HPDE6-E6E7 (cell line): ENCODE data around the gene NCOA3.

Experiments used
- DNase-seq: peaks from one replicate; pipeline ENCODE4 v3.0.0; 2011; ENCODE audit warnings: missing footprints; ENCODE audit errors: extremely low spot score

NCOA3 gene

DNA sequence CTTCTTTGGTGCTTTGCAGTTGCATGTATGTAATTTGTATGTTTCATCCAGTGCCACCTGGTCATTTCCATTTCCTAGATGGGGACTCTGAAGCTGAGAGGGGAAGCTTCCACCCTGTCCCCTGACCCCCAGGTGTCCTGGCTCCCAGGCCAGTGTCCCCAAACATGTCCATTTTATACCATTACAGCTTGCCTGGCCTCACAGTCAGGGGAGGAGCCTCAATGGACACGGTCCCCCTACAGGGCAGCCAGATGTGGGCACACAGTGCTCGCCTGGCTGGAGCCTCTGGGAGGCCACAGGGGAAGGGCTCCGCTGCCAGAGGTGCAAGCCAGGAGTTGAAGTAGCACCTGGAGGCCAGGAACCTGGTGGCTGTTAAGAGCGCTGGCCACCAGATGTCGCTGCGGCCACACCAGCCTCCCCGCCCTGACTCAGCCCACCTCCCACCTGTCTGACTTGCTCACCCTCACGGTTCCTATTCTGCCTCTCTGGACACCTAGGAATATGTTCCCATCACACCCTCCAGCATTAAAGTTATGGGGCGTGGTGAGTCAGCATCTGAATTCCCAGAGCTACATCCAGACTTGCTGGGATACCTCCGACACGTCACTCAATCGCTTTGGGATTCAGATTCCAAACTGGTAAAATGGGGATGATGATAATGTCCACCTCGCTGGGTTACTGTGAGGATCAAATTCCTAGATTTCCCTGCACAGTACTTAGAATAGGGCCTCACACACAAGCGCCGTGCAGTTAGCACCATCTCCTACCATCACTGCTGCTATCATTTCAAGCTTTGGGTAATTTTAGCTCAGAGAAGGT lies 176.2 kb downstream of the NCOA3 start:
- peak; percentile 87 for DNase-seq

DNA sequence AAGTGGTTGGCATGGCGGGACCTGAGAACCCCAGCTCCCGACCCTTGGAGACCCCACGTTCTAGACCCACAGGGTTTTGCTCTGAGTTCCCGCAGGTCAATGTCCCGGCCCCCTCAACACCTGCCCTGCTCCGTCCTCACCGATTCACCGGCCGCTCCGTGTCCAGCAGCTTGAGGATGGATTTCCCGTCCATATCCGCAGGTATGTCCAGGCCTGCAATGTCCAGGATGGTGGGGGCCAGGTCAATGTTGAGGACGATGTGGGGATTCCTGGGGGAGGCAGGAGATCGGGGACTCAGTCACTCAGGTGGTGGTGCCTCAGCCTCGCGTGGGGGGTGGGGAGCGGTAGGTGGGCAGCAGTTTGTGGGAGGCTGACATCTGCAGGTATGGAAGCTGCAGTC lies 176.8 kb downstream of the NCOA3 start:
- no peak for DNase-seq

DNA sequence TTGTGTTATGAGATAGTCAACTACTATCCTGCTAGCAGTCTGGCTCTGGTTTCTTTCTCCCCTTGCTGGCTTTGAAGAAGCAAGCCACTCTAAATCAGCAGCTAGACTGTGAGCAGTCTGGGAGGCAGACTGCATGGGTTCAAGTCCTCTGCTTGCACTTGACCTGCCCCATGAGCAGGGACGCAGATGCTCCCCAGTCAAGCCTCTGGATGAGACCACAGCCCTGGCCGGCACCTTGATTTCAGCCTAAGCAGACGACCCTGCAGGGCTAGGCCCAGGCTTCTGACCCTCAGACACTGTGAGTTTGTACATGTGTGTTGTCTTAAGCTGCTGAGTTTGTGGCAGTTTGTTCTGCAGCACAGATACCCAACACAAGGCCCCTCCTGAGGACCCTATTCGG lies 177.8 kb downstream of the NCOA3 start:
- no peak for DNase-seq

DNA sequence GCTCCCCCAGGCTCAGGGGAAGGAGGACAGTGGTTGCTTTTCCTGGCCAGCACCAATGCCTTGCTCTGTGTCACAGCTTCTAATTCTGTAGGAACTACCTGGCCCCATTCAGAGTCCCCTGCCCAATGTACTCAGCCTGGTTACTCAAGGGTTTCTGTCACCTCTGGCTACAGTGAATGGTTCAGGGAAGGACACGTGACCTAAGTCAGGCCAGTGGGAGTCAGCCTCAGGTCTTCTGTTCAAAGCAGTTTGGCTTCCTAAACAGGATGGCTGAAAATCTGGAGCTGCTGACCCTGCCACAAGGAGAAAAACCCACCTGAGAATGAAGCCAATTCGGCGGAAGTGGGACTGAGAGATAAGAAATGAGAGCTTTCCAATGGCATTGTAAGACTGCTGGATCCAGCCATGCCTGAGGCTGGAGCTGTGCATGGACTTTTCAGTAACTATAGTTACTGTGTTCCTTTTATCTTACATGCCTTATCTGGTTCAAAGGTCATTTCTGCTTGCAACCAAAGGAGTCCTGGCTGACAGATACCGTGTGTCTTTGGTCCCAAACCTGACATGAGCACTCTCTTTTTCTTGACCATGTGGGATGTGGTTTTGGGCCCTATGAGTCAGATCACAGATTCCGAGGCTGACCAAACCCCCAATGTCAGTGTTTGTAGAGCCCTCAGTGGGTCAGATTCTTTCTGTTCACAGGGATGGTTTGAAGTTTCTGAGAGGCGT lies 179.3 kb downstream of the NCOA3 start:
- DNase-seq: no peak

DNA sequence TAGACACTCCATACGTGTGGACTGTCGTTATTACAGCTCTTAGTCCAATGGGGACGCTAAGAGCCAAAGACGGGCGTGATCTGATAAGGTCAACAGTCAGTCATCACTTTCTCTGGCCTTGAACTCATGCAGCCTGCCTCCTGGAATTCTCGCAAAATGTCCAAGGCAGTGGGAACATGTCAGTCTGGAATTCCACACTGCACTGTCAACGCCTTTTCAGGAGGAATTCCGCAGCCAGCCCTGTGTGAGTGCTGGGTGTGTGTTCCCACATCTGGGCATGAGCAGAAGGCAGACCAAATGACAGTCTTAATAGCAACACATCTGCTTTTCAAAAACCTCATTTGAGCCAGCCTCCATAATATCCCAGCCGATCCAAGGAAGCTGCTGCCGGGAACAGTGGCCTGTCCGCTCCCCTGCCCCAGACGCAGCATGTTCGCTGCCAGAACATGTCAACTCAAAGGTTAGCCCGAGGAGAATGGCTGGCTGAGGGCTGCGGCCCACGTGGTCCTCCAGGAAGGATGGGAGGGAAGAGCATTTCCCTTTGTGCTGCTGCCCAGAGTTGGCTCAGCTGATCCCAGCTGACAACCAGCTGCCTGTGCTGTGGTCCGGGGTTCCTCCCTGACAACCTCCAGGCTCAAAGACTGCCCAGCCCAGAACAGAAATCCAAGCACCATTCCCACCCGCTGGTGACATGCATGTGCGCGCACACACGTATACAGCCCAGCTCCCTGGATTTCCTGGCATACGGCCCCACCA lies 180.5 kb downstream of the NCOA3 start:
- no peak for DNase-seq

DNA sequence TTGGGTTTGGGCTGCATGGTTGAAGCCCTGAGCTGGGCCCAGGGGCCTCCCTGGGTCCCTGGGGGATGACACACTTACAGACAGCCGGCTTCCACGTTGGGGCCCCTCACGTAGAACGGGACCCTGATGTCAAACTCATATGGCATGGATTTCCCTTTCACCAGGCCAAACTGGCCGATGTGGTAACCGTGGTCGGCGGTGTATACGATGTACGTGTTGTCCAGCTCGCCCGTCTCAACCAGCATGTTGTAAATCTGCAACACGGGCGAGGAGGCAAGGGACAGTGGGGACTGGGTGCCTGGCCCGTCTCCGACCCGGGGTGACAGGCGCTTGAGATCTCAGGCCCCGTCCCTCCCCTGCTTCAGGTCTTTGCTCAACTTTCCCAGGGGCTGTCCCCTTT lies 181.2 kb downstream of the NCOA3 start:
- no peak for DNase-seq

DNA sequence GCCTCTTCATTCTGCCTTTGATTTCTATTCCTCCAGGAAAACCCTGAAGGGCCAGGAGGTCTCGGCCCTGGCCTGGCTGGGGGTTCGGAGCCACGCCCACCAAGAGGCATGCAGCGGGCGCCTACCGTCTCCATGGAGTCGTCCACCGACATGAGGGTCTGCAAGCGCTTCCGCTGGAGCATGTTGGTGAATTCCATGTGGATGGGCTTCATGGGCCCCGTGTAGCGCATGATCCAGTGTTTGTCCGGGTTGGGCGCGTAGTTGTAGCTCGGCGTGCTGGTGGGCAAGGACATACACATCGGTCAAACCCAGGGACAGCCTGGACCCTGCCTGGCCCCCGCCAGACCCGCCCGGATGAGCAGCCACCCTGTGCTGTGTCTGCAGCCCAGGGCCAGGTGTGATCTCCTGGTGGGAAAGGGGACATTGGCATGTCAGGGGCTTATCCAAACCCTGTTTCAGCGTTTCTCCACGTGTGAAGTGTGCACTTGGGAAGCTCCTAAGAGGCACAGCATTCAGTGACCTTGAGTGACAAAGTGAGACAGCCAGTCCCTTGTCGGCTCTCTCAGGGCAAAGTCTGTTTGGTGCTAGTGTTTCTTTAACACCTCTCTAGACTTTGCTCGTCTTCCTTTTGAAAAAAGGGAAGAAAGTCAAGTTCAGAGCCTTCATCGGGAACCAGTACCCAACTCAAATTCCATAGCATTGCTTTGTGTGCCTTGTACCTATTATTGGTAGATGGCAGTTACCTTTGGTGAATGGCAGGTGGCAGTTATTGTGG lies 182.8 kb downstream of the NCOA3 start:
- DNase-seq: no peak

DNA sequence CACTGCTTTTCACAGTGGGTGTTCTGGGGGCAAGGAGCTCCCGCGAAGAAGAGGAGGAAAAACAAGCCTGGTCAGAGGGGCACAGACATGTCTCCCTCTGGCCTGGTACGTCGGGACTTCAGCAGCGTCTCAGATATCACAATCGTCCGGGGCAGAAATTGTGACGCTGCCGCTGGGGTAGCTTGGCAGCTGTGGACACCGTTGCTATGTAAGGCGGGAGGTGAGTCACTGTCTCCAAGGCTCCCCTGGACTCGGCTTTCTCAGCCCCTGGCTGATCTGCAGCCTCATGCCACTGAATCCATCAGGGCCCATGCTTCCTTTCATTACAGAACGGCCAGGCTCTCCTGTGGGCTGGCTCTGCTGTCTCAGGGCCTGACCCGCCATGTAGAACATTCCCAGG lies 184.9 kb downstream of the NCOA3 start:
- DNase-seq: no peak

DNA sequence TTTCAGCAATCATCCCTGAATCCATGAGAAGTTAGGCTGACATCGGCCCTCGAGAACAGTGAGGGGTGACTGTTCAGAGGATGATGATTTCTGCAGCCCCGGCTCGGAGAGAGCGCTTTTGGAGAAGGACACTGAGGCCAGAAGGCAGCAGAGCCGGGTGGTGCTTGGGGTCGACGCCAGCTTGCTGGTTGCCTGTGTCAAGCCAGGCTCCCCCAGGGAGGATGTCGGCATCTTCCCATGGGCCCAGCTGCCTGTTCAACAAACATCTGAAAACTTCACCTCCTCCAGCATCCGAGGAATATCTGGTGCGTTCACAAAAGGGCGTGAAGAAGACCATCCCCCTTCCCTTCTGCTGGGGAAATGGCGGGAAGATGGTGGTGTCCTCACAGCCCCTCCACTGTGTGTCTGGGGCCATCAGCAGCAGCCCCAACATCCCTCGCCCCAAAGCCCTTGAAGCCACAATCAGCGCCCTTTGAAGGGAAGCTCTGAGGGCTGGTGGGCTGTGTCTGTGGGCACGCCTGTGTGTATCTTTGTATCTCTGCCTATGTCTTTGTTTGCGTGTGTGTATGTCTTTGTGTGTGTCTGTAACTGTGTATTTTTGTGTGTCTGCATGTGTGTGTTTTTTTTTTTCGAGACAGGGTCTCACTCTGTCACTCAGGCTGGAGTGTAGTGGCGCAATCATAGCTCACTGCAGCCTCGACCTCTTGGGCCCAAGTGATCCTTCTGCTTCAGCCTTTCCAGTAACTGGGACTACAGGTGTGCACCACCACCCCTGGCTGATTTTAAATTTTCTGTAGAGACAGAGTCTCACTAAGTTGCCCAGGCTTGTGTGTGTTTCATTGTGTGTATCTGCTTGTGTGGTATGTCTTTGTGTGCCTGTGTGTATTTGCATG lies 185.7 kb downstream of the NCOA3 start:
- no peak for DNase-seq

DNA sequence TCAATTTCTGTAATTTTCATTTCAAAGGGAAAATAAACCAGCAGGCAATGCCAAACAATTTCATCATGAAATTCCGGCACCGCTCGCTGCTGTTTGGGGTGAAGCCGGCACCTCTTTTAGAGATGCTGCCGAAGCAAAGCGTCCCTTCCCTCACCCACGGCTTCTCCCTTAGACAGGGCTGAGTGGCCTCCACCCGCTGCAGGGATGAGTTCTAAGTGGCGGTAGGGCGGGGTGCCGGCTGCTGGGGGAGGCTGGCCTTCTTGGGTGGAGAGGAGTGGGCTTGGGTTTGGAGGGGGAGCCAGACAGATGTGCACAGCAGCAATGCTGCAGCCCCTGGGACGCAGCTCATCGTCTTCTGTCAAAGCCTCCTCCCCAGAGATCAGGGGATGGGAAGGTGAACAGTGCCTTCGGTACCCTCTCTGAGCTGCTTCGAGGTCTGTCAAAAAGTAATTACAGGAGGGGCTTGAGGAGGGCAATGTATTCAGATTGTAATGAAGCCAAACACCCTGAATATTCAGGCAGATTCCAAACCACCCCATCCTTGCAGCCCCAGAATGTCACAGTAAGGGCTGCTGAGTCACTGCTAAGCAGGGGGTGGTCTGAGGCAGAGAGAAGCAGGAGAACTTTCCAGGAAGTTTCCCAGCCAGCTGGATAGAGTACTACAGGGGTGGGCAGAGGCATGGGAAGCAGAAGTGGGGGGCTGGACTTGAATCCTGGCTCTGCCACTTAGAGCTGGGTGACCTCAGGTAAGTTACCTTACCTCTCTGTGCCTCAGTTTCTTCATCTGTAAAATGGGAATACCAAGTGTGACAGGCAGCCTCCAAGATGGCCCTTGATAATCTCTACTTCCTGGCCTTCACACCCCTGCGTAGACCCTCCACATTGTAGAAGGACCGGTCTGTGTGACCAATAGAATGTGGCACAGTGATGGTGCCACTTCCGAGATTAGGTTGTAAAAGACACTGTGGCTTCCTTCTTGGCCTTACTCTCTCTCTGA lies 187.0 kb downstream of the NCOA3 start:
- DNase-seq: no peak

DNA sequence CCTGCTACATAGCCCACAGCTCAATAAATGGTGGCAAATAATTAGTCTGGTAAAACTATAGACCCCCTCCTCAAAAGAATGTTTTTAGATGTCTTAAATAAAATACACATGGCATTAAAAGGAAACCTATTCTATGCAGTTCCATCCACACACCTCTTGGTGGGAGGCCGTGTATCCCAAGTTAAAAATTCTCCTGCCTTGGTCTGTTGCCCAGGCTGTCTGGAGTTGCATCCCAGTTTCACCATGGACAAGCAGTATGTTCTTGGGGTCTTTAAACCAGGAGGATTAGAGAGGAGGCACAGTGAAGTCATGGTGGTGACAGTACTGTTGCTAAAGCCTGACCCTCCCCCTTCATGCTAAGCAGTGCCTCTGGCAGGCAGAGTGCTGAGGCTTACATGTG lies 188.0 kb downstream of the NCOA3 start:
- no peak for DNase-seq

DNA sequence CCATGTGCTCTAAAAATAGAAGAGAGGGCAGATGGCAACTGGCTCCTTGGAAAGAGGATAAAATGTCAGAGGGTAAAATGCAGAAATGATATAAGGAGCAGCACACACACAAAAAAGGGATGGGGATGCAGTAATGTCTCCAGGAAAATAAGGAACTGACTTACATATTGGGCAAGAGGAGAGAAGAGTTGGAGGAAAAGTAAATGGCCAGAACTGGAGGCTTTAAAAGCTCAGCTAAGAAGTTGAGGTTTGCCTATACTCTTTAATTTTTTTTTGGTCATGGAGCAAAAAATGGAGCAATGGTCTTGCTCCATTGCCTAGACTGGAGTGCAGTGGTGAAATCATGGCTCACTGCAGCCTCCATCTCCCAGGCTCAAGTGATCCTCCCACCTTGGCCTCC lies 189.9 kb downstream of the NCOA3 start:
- no peak for DNase-seq

DNA sequence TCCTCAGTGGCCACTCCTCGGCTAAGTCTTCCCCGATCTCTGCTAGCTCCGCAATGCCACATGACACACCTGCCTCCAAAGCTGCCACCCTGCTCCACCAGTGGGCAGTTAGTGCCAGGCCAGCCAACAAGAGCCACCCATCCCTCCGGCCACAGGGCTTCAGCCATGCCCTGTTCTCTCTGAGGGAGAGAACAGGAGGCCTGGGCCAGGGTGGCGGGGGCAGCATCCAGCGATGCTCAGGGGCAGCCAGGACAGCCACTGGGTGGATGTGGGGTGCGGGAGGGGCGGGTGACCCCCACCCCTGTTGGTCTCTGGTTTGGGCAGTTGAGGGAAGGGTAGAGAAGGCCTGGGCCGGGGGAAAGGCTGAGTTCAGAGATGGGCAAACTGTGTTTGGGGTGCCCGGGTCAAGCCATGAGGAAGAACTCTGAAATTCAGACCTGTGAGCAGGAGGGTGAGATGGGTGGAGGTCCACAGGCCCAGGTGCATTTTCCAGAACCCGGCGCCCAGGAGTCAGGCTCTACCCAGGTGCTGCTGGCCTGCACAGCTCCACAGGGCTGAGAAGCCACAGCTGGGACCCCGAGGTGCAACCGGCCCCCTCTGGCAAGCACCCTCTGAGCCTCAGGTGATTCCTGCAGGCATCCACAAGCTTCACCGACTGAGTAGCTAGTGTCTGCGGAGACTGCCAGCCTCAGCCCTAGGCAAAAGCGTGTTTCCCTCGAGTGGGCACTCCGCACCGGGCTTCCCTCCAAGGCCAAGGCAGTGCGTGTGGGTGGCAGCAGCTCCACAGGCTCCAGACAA lies 192.5 kb downstream of the NCOA3 start:
- no peak for DNase-seq

DNA sequence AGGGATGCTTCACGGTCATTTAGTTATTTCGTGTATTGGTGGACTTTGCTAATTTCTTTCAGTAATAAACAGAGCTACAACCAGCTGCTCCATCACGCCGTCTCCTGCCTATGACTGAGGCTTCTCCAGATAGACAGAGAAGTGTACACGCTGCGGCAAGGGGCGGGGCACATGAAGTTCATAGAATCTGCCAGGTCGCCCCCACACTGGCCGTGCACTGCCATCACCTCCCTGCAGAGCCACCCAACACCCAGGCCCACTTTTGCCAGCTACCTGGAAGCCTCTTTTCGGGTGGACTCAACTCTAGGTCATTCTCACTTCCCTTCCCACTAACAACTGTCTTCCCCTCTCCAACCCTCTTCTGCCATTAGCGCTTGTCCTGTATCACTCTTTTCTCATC lies 195.2 kb downstream of the NCOA3 start:
- DNase-seq: no peak

DNA sequence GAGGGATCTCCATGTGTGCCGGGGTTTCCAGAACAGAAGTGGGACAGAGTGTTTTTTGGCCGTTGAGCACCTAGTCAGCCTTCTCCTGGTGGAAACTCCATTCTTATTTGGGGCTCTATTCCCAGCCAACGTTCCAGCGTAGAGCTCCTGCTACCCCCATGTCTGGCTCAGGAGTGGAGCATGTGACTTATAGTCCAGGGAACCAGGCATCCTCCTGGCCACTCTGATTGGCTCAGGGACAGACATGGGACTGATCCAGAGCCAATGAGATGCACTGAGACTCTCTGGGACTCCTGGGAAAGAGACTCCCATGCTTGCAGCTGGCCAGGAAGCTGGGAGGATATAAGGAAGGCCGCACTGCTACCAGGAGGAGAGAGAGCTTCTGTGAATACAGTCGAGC lies 196.5 kb downstream of the NCOA3 start:
- DNase-seq: no peak

DNA sequence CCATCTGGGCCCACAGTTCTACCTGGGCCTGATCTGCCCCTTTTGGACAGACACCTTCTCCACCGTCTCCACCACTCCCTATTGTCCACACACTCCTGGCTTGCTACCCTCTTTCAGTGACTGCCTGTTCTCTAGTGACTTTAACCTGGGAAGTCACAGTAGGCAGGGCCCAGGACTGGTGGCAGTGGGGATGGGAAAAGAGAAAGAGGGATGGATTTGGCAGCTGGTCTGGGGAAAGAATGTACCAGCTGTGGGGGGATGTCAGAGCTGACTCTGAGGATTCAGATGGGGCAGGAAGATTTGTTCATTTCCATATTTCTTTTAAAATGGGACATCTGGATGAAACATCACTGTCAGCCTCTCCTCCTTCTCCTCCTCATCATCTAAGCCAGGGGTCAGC lies 198.1 kb downstream of the NCOA3 start:
- DNase-seq: no peak

DNA sequence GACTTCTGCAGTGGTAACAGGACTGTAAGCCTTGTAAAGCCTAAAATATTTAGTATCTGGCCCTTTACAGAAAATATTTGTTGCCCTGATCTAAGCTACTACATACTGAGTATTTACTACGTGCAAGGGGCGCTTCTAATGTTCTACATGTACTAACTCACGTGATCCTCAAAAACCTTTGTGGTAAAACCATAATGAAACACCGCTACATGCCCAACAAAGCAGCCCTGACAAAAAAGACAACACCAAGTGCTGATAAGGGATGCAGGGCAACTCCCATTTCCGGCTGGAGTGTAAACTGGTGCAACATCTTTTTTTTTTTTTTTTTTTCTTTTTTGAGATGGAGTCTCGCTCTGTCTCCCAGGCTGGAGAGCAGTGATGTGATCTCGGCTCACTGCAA lies 198.6 kb downstream of the NCOA3 start:
- no peak for DNase-seq

DNA sequence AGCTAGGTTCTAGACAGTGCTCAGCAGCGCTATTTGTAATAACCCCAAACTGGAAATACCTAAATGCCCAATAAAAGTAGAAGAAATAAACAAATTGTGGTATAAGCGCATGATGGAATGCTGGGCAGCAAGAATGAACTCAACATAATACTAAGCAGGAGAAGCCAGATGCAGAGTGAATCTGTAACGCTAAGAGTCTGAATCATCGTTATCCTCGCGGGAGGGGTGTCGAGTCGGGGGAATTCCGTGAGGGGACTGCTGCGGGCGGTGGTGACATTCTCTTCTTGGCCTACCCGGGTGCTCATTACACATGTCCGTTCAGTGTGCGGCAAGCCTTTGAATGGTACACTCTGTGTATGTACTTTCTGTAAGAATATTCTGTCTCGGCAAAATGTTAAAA lies 199.9 kb downstream of the NCOA3 start:
- DNase-seq: no peak

DNA sequence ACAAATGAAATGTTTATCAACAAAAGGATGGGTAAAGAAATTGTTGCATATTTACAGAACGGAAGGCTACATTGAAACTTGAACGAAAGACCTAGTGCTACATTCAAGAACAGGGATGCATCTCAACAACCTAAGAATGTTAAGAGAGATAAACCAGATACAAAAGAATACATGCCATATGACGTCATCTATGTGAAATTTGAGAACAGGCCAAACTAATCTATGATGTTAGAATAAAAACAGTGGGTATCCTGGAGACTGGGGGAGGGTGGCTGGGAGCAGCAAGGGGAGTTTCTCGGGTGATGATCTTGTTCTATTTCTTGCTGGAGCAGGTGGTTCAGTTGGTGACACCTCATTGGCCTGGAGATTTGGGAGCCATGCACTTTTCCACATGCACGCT lies 202.1 kb downstream of the NCOA3 start:
- no peak for DNase-seq
